Measurements from ENCODE around the gene RASL10A. TPM values are rescaled to one million over a fixed set of nuclear protein-coding genes. Genes with fewer than 3 reads are reported as not detected.

RASL10A gene
- total RNA-seq, 1 experiment from 2014 or later: 1.1 TPM

DNA sequence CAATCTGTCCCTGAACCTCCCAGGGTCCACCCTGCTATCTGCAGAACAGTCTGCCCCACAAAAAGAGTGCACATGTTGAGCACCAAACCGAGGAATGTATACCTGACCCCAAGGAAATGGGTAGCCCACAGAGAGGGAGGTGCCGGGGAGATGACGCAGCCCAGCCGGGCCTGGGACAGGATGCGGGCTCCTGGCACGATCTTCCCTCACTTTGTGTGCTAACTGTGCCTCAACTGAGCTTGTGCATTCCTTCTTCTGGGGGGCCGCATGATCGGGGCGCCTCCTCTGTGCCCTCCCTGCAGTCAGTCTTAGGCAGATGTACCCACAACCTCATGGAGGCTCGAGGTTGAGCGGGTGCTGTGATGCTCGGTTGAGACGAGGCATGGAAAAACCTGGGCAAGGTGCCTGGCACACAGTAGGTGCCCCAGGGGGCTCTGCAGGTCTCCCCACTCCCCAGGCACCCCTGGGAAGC lies 6.7 kb downstream of the RASL10A start:
- peaks cover 1% of the 10 kb centered on the region for H3K4me1 Mint-ChIP-seq (ENCODE audit: low read depth, unreplicated experiment)
- H3K4me1 ChIP-seq: peaks cover 25% of the 10 kb centered on the region
- no peak overlapping the region for H3K27ac Mint-ChIP-seq (ENCODE audit: unreplicated experiment)
- H3K4me3 Mint-ChIP-seq (ENCODE audit: unreplicated experiment): no peak overlapping the region
- no TSS peak for BruUV-seq (replicated peaks)
- no peaks in the 10 kb centered on the region for H3K9me3 ChIP-seq
- no peaks in the 10 kb centered on the region for H3K27me3 Mint-ChIP-seq (ENCODE audit: insufficient read depth, unreplicated experiment)
- H3K36me3 Mint-ChIP-seq (ENCODE audit: insufficient read depth, unreplicated experiment): peaks cover 17% of the 10 kb centered on the region
- peak in 1 of 2 experiments; percentile 28 for DNase-seq
- TF ChIP-seq, protein P1, sequence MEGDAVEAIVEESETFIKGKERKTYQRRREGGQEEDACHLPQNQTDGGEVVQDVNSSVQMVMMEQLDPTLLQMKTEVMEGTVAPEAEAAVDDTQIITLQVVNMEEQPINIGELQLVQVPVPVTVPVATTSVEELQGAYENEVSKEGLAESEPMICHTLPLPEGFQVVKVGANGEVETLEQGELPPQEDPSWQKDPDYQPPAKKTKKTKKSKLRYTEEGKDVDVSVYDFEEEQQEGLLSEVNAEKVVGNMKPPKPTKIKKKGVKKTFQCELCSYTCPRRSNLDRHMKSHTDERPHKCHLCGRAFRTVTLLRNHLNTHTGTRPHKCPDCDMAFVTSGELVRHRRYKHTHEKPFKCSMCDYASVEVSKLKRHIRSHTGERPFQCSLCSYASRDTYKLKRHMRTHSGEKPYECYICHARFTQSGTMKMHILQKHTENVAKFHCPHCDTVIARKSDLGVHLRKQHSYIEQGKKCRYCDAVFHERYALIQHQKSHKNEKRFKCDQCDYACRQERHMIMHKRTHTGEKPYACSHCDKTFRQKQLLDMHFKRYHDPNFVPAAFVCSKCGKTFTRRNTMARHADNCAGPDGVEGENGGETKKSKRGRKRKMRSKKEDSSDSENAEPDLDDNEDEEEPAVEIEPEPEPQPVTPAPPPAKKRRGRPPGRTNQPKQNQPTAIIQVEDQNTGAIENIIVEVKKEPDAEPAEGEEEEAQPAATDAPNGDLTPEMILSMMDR (IDR thresholded peaks at IDR 0.05; ENCODE audit: insufficient read depth in 1 of 2, low read depth in 1 of 2, low read length in 1 of 2, severe bottlenecking in 1 of 2, unreplicated experiment in 1 of 2): no peak
- H3K36me3 ChIP-seq (ENCODE audit: control insufficient read depth, insufficient read depth, low read length): 0 out of 2 replicates have a peak, but pooled peaks cover 1% of the 10 kb centered on the region
- intact Hi-C loops (cut with micrococcal nuclease; ENCODE audit: unreplicated experiment): loop anchor here (10.0 kb wide), 1 partner anchor 216 kb away; no protein-coding TSS in a partner anchor
- ChIA-PET CTCF (no interaction called here), POLR2A (no interaction called here)
- H3K27me3 ChIP-seq (replicated peaks; ENCODE audit: control insufficient read depth, insufficient read depth, low read length): no peaks in the 10 kb centered on the region
- no peaks in the 10 kb centered on the region for H3K9me3 Mint-ChIP-seq (ENCODE audit: unreplicated experiment)
- H3K4me3 ChIP-seq (ENCODE audit: low read depth, low read length): no peak overlapping the region

DNA sequence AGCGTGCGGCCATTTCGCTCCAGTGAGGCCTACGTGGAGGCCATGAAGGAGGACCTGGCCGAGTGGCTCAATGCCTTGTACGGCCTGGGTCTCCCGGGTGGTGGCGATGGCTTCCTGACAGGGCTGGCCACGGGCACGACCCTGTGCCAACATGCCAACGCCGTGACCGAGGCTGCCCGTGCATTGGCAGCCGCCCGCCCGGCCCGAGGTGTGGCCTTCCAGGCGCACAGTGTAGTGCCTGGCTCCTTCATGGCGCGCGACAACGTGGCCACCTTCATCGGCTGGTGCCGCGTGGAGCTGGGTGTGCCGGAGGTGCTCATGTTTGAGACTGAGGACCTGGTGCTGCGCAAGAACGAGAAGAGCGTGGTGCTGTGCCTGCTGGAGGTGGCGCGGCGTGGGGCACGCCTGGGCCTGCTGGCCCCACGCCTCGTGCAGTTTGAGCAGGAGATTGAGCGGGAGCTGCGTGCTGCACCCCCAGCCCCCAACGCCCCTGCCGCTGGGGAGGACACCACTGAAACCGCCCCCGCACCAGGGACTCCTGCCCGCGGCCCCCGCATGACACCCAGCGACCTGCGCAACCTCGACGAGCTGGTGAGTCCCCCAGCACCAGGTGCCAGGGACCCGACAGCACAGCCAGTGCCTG lies 7.2 kb downstream of the RASL10A start:
- Histone ChIP-seq H3K4me1 (peaks cover 22% of the 10 kb centered on the region), H3K36me3 (ENCODE audit: control insufficient read depth, insufficient read depth, low read length) (0 out of 2 replicates have a peak, but pooled peaks cover 1% of the 10 kb centered on the region), H3K4me3 (ENCODE audit: low read depth, low read length) (no peak overlapping the region), H3K9me3 (no peaks in the 10 kb centered on the region), H3K27me3 (replicated peaks; ENCODE audit: control insufficient read depth, insufficient read depth, low read length) (no peaks in the 10 kb centered on the region)
- POLR2A ChIA-PET: no interaction called here
- no peak for DNase-seq
- Mint-ChIP-seq H3K27ac (ENCODE audit: unreplicated experiment) (no peak overlapping the region), H3K27me3 (ENCODE audit: insufficient read depth, unreplicated experiment) (no peaks in the 10 kb centered on the region), H3K9me3 (ENCODE audit: unreplicated experiment) (no peaks in the 10 kb centered on the region), H3K4me3 (ENCODE audit: unreplicated experiment) (no peak overlapping the region), H3K4me1 (ENCODE audit: low read depth, unreplicated experiment) (no peaks in the 10 kb centered on the region), H3K36me3 (ENCODE audit: insufficient read depth, unreplicated experiment) (peaks cover 14% of the 10 kb centered on the region)
- intact Hi-C loops (cut with micrococcal nuclease; ENCODE audit: unreplicated experiment): loop anchor here (10.0 kb wide), 1 partner anchor 217 kb away; no protein-coding TSS in a partner anchor
- TF ChIP-seq, protein P1 (IDR thresholded peaks at IDR 0.05; ENCODE audit: insufficient read depth in 1 of 2, low read depth in 1 of 2, low read length in 1 of 2, severe bottlenecking in 1 of 2, unreplicated experiment in 1 of 2): no peak
- CTCF ChIA-PET: no interaction called here
- no TSS peak for BruUV-seq (replicated peaks)

DNA sequence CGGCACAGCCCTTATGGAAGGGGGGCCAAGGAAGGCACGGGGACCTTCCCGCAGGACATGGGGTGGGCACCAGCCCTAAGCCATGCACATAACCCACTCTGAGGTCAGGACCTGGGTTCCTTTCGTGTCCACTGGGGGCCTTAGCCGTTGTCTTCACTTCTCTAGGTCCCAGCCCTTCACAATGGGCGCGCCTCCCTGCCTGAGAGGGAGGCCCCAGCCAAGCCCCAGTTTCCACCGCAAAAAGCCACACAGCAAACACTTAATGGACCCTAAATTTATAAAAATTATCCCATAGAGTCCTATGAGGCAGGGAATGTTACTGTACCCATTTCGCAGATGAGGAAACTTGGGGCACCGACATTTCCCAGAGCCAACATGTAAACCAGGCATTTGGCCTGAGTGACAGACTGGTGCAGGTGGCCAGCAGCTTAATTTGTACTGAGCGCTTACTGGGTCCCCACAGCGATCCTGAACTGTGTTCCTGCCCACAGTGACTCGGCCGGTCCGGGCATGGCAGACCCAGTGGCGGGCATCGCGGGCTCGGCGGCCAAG lies 7.8 kb downstream of the RASL10A start:
- H3K9me3 Mint-ChIP-seq (ENCODE audit: unreplicated experiment): no peaks in the 10 kb centered on the region
- Histone ChIP-seq H3K4me1 (peaks cover 22% of the 10 kb centered on the region), H3K9me3 (no peaks in the 10 kb centered on the region), H3K27me3 (replicated peaks; ENCODE audit: control insufficient read depth, insufficient read depth, low read length) (no peaks in the 10 kb centered on the region), H3K36me3 (ENCODE audit: control insufficient read depth, insufficient read depth, low read length) (0 out of 2 replicates have a peak, but pooled peaks cover 1% of the 10 kb centered on the region), H3K4me3 (ENCODE audit: low read depth, low read length) (peak overlapping the region; percentile 82)
- H3K27ac Mint-ChIP-seq (ENCODE audit: unreplicated experiment): peak overlapping the region; percentile 79
- TF ChIP-seq, protein P1 (IDR thresholded peaks at IDR 0.05; ENCODE audit: insufficient read depth in 1 of 2, low read depth in 1 of 2, low read length in 1 of 2, severe bottlenecking in 1 of 2, unreplicated experiment in 1 of 2): no peak
- BruUV-seq (replicated peaks): TSS peak; percentile 22
- no peaks in the 10 kb centered on the region for H3K27me3 Mint-ChIP-seq (ENCODE audit: insufficient read depth, unreplicated experiment)
- ChIA-PET CTCF (interaction anchor here (2.4 kb wide), 1 partner anchor 13 kb away, joined by 17 read pairs; no protein-coding TSS in a partner anchor), POLR2A (no interaction called here)
- no peaks in the 10 kb centered on the region for H3K4me1 Mint-ChIP-seq (ENCODE audit: low read depth, unreplicated experiment)
- H3K36me3 Mint-ChIP-seq (ENCODE audit: insufficient read depth, unreplicated experiment): peaks cover 10% of the 10 kb centered on the region
- H3K4me3 Mint-ChIP-seq (ENCODE audit: unreplicated experiment): peak overlapping the region; percentile 90
- peak in 1 of 2 experiments; percentile 32 for DNase-seq
- intact Hi-C loops (cut with micrococcal nuclease; ENCODE audit: unreplicated experiment): loop anchor here (1.0 to 10.0 kb wide), 2 partner anchors 52 to 217 kb away; no protein-coding TSS in a partner anchor

All from Caco-2 (cell line).